Heart left ventricle (tissue), 13 donors: ENCODE data around the gene MOK.

Experiments
- POLR2A ChIP-seq, 2 donors: fragments of 450-650 bp; IDR thresholded peaks; one replicate each; pipeline ENCODE4 v1.6.1; 2017; ENCODE audit warnings: antibody characterized with exemption in 2 of 2, mild to moderate bottlenecking in 2 of 2, moderate library complexity in 2 of 2
- TF ChIP-seq, protein P1 (sequence below), 12 donors: fragments of 200-600 bp; sonication (generic) in 4 of 12; IDR thresholded peaks; one replicate each; pipeline versions ENCODE4 v1.5.0 to v1.8.0; 2018 to 2022; ENCODE audit warnings: antibody characterized with exemption in 12 of 12, mild to moderate bottlenecking in 5 of 12
- donor health status: ischemic (EF 13 %, LVEDD 7.1; RV severe dilation, severe dysfunction).
- donor health status: DM: no; HTN: yes; CAD: no.
- donor health status: DM: no; HTN: no; CAD: no.
- donor health status: ischemic (EF 25% LVEDD 6.9; RV normal size, moderate dysfunction).
- donor health status: ischemic (EF 25% LVEDD 5.7; RV mildly dilated, moderate dysfunction).
- donor health status: ischemic (EF 35%, LVEDD 5.7; RV mildly dilated, moderate dysfunction).
- donor health status: nonischemic (EF 11% LVEDD 7.7; RV severe dilation, severe dysfunction).
- donor health status: DM: yes; HTN: yes; CAD: no.
- donor health status: PGD.
- donor health status: ischemic (EF 29% LVEDD 5.4; RV normal size, mild dysfunction).
- donor health status: nonischemic (EF 23%, LVEDD 6.1; RV moderate dilation, normal function).

DNA sequence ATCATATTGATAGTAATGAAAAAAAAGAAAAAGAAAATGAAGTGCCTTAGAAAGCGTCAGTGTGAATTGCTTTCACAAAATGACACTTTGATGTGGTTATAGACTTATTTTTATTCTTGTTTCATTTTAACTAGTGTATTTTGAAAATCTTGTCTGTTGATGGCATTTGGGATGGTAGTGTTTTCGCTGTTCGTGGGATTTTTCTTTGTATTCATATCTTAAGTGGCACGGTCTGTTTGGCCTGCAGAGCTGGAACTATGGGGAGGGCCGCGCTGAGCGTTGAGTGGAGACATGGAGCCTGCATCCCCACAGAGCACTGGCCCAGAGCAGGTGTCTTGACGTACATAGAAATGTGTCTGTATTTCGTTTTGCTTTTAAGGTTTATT, 103.6 kb downstream of the MOK start:
- no peak for TF ChIP-seq POLR2A (IDR thresholded peaks at IDR 0.05)
- TF ChIP-seq, protein P1, sequence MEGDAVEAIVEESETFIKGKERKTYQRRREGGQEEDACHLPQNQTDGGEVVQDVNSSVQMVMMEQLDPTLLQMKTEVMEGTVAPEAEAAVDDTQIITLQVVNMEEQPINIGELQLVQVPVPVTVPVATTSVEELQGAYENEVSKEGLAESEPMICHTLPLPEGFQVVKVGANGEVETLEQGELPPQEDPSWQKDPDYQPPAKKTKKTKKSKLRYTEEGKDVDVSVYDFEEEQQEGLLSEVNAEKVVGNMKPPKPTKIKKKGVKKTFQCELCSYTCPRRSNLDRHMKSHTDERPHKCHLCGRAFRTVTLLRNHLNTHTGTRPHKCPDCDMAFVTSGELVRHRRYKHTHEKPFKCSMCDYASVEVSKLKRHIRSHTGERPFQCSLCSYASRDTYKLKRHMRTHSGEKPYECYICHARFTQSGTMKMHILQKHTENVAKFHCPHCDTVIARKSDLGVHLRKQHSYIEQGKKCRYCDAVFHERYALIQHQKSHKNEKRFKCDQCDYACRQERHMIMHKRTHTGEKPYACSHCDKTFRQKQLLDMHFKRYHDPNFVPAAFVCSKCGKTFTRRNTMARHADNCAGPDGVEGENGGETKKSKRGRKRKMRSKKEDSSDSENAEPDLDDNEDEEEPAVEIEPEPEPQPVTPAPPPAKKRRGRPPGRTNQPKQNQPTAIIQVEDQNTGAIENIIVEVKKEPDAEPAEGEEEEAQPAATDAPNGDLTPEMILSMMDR (IDR thresholded peaks at IDR 0.05), result no peak
